NCI-H1105 treated with DMSO at 0.1 percent for 48 hours (cell line): ENCODE results near the gene IL11.

Experiments
- DNase-seq: peaks from one replicate; lab custom pipeline; 2025; lab: John Stamatoyannopoulos, UW

Gene IL11

DNA sequence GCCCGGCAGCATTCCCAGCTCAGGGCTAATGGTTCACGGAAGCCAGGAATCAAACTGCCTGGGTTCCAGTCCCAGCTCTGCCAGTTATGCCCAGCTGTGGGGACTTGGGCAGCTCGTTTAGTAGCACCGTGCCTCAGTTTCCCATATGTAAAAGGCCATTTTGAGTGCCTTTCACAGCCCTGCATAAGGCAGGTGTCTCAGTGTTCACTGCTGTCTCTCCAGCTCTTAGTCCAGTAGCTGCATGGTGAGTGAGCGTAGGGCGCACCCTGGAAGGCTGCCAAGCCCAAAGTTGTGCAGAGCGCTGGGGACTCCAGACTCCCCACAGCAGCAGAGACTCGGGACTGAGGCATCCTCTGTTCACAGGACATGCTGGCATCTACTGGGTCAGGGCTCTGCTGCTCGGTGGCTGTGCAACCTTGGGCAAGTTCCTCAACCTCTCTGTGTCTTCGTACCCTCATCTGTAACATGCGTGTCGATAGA, 21.0 kb upstream of the IL11 start:
- no peak for DNase-seq

DNA sequence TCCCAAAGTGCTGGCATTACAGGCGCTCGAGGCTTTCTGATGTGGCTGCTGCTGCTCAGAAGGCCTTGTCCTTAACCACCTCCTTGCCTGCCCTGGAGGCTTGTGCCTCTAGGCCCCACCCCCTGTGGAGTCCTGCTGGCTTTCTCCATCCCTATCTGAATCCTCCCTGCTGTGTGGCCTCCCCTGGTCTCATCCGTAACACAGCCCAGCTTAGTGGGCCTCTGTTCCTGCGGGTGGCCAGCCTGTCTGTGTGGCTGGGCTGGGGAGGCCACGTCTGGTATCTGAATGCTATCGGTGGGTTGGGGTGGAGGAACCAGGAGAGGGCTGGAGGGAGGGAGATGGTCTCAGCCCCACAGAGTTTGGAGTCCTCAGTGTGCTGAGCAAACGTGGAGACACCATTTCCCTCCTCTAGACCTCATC, 20.2 kb upstream of the IL11 start:
- no peak for DNase-seq

DNA sequence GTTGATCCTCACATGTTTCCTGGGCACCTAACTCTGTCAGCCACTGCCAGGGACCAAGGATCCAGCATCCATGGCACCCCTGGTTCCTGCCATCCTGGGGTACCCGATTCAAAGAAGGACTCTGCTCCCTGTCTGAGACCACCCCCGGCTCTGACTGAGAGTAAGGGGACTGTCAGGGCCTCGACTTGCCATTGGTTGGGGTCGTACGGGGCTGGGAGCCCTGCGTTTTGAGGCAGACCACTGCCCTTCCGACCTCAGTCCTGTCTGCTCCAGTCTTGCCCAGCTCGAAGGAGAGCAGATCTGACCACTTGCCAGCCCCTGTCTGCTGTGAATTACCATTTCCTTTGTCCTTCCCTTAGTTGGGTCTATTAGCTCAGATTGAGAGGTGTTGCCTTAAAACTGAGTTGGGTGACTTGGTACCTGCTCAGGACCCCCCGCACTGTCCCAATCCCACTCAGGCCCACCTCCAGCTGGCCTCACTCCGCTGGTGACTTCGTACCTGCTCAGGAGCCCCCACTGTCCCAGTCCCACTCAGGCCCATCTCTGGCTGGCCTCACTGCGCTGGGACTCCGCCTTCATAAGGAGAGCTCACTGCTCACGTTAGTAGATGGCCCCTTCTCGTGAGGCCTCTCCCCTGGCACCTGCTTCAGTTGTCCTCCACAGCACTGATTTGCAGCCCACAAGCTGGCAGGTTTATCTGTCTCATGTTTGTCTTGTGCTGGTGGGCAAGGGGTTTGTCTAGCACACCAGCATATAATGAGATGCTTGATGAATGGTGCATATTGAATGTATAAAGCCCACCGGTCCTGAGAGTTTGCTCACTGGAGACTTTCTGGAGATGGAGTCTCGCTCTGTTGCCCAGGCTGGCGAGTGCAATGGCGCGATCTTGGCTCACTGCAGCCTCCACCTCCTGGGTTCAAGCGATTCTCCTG, 19.4 kb upstream of the IL11 start:
- DNase-seq: no peak

DNA sequence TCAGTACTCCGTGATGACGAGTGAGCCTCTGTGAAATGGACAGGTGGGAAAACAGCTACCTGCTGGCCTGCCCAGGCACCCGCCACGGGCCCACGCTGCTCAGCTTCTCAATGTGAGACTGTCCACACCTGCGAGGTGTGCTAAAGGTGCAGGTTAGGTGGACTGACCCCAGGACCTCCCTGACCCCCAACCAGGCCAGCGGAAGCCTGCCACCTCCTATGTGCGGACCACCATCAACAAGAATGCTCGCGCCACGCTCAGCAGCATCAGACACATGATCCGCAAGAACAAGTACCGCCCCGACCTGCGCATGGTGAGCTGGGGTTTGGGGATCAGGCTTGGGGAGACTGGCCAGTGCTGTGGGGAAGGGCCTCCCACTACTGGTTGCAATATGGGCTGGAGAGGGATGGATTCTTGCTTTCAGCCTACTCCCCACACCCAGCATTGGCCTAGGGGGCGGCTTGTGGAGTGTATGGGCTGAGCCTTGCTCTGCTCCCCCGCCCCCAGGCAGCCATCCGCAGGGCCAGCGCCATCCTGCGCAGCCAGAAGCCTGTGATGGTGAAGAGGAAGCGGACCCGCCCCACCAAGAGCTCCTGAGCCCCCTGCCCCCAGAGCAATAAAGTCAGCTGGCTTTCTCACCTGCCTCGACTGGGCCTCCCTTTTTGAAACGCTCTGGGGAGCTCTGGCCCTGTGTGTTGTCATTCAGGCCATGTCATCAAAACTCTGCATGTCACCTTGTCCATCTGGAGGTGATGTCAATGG, 17.7 kb upstream of the IL11 start:
- DNase-seq: no peak

DNA sequence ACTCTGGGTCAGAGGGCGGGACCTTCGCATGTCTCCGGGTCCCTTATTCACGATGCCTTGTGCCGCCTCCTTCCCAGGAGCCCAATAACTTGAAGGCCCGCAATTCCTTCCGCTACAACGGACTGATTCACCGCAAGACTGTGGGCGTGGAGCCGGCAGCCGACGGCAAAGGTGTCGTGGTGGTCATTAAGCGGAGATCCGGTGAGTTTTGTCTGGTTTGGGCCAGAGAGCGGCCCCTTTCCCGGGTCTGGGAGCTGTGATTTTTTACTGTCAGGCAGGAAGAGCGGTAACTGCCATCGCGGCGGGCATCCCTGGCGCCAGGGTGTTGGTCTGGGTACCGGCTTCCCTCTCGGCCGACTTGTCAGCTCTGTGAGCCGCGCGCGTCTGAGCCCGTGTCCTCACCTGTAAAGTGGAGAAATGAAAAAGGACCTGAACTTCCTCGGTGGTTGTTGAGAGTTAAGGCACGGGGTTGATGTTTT, 16.3 kb upstream of the IL11 start:
- DNase-seq: no peak

DNA sequence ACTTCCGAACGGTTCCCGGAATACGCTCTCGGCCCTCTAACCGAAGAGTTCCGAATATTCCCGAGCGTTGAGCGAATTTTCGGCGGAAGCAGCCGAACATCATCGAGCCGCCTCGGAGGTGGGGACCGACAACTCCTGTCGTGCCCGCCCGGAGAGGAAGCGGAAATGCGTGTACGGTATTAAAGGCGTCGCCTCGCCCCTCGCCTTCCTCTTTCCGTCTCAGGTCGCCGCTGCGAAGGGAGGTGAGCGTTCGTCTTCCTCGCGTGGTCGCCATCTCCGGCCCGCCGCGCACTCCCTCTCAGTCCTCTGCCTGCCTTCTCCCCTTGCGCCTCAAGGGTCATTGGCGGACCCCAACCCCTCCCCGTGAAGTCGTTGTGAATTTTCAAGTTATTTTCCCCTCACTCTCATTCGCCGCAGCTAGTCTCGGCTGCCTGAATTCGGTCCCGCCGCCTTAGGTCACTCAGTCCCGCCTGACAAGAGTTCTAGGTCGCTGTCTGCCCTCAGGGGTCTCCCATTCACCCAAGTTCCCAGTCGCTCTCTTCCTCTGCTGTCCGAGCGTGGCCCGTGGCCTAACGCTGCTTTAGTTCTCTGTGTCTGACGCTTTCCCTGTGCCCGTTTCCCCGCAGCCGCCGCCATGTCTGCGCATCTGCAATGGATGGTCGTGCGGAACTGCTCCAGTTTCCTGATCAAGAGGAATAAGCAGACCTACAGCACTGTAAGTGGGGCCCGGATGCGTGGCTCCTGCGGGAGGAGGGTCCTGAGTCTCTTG, 15.6 kb upstream of the IL11 start, which contains the start of gene RPL28:
RPL28 (plus strand) TSS at position 209 of the 769 bp plus-strand sequence; CDS start at position 635, 426 bp downstream.
- DNase-seq: peak; percentile 99

DNA sequence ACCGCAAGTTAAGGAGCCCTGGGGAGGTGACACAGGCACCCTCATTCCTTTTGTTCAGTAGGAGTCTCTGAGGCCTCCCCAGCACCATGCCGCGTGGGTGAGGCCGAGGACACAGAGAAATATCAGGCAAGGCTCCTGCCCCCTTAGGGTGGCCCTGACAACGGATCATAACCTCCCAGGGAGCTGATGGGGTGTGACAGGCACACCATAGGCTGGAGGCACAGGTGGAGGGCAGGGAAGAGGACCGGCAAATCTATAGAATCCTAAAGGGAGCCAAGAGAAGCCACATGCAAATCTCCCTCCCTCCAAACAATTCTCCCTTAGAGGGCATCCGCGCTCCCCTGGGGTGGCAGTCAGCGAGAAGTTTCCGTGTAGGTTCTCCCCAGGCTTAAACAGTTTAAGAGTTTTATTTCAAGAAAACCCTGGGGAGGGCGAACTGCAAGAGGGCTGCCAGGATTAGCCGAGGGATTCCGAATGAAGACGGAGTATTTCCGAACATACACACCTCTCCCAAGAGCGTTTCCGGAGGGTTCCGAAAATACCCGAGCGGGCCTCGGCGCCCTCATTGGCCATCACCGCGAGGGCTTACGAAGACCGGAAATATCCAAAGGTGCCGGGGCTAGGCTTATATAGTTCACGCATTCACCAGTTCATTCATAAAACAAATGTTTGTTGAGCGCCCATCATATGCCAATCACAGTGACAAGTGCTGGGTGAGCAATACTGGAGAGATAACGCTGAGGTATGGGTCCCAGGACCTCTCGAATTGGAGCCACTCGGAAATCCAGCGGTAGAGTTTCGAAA, 14.9 kb upstream of the IL11 start:
- peak; percentile 98 for DNase-seq

DNA sequence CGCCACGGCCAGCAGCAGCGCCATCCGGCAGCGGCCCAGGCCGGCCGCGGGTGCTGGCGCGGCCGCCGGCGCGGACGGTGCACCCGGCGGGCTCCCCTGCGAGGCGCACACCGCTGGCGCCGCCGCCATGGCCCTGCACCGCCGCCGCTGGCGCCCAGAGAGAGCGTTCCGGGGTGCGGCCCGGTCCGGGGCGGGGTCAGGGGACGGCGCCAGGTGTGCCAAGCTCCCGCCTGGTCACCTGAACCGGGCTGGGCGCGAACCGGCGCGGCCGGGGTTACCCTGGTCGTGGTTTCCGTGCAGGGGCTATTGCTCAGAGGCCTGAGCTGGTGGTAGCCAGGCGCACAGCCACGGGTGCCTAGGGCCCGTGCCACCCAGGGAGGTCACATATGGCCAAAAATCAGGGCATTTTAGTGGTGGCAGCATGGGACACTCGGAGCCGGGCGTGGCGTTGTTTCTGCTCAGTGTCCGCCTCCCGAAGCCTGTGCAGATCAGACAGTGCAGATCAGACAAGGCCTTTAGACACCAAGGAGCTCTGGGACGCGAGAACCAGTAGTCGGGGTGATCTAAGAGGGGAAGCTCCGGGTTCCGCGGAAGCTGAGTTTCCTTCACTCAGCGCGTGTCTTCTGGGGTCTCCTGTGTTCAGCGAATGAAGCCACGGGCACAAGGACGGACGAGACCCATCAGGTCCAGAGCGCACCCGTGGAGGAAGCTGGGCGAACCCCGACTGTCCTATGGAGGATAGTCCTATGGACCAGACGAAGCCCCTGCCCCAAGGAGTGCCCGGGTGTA, 14.1 kb upstream of the IL11 start, which contains the start of gene TMEM238:
TMEM238 (minus strand) TSS at position 162 of the 789 bp plus-strand sequence; CDS start at position 129, 33 bp downstream.
- DNase-seq: peak; percentile 46

DNA sequence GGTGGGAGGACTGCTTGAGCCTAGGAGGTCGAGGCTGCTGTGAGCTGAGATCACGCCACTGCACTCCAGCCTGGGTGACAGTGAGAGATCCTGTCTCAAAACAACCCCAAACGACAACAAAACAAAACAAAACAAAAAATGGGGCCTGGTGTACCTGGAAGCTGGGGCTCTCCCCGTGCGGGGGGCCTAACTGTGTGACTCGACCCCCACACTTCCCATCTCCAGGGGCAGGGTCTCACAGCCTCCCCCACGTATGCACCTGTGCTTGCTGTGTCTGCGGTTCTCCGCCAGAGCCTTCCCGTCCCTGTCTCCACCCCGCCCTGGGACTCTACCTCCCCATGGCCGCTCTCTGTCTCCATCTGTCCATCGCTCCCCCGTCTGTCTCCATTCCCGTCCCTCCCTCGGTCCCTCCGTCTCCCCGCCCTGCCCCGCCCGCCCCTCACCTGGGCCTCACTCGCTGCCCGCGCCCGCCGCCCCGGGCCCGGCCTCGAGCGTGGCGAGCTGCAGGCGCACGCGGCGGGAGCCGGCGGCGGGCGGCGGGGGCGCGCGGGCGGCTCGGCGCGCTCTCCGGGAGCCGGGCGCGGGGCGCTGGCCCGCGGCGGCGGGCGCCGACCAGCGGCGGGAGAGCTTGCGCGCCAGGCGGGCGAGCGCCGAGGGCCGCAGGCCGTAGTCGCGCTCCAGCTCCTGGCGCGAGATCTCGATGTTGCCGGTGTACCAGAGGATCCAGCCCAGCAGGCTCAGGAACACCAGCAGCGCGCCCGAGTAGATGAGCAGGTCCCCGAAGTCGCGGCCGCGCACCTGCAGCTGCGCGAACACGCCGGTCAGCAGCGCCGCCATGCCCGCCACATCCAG, 13.2 kb upstream of the IL11 start:
- DNase-seq: peak; percentile 68

DNA sequence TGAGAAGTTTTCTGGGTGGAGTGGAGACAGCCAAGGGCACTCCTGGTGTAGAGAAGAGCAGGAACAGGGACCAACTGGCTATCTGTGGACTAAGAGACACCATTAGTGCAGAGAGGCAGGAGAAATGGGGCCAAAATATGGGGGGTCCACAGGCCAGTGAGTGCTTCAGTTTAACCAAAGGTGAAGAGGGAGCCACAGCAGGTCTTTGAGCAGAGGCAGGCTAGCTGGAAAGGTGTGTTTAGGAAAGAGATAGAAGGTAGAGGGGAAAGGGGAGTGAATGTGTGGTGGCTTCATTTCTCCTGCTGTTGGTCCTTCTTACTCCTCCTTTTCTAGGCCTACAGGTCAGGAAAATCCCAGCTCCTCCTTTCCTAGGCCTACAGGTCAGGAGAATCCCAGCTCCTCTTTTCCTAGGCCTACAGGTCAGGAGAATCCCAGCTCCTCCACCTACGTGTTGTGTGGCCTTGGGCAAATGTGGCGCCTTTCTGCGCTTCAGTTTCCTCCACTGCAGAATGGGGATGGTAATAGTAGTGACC, 12.3 kb upstream of the IL11 start:
- no peak for DNase-seq

DNA sequence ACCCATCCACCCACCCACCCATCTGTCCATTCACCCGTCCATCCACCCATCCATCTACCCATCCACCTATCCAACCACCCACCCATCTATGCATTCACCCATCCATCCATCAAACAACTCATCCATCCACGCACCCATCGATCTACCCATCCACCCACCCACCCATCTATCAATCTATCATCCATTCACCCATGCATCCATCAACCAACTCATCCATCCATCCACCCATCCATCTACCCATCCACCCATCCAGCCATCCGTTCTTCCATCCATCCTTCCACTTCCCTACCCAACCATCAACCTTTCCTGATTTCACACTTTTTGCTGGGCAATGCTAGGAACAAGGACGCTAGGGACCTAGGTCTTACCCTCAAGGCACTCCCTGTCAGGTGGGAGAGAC, 11.8 kb upstream of the IL11 start:
- no peak for DNase-seq

DNA sequence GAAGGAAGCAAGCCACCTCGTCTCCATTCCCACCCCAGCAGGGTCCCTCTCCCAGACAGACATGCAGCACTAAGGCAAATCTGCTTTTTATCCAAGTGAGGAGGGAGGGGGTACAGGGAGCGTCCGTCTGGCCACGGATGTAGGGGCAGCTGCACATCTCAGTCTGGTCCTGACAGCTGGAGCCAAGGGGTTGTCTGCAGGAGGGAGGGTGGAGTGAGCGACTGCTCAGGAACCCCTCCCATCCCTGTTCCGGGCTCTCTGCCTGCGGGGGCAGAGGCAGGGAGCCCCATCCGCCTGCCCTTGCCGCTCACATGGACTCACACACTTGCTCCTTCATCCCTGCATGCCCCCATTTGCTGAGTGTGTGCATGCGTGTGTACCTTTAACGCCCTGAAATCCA, 8.9 kb upstream of the IL11 start:
- DNase-seq: no peak

DNA sequence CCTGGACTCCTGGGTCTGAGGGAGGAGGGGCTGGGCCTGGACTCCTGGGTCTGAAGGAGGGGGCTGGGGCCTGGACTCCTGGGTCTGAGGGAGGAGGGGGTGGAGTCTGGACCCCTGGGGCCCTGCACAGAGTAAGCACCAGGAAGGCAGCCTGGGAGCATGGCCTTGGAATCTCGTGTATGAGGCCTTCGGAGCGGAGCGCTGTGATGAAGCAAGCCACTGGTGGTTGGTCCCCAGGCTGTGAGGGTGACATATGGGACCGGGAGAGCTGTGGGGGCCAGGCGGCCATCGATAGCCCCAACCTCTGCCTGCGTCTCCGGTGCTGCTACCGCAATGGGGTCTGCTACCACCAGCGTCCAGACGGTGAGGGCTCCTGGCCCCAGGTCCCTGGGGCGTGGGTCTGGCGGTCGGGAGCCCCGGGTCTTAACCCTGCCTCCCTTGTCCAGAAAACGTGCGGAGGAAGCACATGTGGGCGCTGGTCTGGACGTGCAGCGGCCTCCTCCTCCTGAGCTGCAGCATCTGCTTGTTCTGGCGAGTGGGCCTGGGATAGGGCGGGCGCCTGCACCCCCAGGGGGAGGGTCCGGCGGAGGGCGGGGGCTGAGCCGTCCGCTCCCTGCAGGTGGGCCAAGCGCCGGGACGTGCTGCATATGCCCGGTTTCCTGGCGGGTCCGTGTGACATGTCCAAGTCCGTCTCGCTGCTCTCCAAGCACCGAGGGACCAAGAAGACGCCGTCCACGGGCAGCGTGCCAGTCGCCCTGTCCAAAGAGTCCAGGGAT, 7.3 kb upstream of the IL11 start:
- no peak for DNase-seq

DNA sequence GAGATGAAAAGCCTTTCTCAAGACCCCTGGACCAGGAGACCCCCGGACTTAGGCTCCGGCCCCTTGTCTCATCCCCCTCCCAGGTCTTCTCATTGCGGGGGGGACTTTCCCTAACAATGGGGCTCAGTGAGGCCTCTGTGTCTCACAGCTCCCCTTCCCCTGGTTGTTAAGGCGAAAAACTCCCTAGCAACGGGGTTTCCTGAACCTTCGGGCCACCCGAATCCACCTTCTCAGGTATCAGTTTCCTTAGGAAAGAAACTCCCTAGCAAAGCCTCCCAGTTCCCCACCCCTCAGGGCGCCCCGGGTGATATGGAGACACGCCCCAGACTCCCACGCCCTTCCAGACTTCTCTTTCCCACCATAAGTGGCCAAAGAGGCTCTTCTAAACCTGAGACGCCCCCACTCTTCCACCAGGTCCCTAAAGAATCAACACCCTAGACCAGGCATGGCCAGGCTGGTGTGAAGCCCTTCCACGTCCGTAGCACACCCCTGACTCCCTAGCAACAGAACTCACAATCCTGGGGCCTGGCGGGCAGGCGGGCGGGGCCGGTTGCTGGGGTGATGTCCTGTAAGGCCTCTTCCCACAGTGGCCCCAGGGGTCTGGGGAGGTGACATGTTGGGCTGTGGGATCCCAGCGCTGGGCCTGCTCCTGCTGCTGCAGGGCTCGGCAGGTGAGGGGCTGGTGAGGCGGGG, 6.1 kb upstream of the IL11 start, which contains the start of gene TMEM190:
TMEM190 (plus strand) TSS at position 586 of the 693 bp plus-strand sequence; CDS start at position 614, 28 bp downstream.
- DNase-seq: no peak

DNA sequence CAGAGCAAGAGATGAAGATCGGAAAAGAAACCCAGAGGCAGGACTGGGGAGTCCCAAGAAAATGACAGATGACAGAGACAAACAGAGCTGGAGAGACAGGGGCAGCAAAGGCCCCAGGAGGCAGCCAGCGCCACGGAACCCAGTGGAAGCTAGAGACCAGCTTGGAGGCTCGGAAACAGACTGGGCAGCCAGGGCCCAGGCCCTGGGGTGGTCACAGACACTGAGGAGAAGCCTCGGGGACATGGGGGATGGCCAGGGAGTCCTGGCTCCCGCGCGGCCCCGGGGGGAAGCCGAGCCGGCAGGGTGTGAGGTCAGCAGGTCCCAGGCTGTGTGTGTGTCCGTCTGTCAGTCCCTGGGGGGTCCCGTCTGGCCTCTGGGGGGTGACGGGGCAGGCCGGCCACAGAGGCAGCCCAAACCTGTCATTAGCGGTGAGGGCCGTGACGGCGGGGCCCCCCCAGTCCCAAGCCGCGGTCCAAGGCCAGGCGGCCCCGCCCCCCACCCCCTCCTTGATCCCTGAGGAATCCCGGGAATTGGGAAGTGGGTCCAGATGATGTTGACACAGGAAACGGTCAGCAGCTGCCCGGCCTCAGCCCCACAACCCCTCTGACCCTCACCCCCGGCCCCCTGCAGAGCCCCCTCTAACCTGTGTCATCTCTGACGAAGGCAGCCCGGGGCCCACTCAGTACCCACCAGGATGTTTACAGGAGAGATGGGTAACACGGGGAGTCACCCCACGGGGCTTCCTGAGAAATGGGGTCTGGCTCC, 3.9 kb upstream of the IL11 start:
- DNase-seq: no peak

DNA sequence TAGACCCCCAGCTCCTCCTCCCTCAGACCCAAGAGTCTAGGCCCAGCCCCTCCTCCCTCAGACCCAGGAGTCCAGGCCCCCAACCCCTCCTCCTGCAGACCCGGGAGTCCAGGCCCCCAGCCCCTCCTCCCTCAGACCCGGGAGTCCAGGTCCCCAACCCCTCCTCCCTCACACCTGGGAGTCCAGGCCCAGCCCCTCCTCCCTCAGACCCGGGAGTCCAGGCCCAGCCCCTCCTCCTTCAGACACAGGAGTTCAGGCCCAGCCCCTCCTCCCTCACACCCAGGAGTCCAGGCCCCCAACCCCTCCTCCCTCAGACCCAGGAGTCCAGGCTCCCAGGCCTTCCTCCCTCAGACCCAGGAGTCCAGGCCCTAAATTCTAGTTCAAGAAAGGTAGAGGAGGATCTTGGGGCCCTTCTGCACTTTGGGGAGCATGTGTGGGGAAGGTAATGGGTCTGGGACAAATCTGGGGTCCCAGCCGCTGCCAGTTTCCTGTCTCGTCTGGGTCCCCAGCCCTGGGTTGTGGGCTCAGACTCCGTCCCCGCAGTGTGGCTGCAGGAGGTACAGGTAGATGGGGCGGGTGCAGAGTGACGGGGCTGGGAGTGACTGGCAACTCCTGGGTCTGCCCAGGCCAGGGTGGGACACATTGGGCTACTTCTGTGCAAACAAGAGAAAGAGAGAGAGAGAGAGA, 3.2 kb upstream of the IL11 start:
- no peak for DNase-seq
